ENCODE results near the gene PRKCB.

- TF ChIP-seq CTCF (IDR thresholded peaks at IDR 0.05) (no peak), POLR2AphosphoS5 (IDR thresholded peaks at IDR 0.05) (no peak), POLR2A (IDR thresholded peaks at IDR 0.05) (no peak)
Observed at GRCh38 chr16:24168856-24169255, 333.1 kb downstream of the PRKCB start.
